ENCODE measurements around the gene RBBP6.

DNA sequence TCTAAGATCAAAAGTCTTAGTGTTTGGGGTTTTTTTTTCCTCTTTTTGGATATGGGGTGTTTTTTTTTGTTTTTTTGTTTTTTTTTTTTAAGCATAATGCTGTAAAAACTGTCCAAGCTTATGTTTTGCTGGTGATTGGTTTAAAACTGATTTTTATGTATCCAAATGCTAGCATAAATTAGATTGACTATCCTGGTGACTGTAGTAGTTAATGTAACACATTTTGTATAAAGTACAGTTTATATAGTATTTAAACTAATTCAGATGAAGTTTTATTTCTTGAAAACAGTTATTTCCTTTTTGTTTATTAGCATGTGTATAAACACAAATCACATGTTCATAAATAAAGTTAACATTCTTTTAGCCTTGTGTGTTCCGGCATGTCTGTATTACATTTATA is 10.9 kb downstream of the RBBP6 start:
- no peak for TF ChIP-seq EZH2 (IDR thresholded peaks at IDR 0.05; ENCODE audit: borderline replicate concordance, low read depth, low read length, severe bottlenecking)
- no peak for TF ChIP-seq POLR2A (IDR thresholded peaks at IDR 0.05; ENCODE audit: low read depth, low read length)
- TF ChIP-seq, protein P1, sequence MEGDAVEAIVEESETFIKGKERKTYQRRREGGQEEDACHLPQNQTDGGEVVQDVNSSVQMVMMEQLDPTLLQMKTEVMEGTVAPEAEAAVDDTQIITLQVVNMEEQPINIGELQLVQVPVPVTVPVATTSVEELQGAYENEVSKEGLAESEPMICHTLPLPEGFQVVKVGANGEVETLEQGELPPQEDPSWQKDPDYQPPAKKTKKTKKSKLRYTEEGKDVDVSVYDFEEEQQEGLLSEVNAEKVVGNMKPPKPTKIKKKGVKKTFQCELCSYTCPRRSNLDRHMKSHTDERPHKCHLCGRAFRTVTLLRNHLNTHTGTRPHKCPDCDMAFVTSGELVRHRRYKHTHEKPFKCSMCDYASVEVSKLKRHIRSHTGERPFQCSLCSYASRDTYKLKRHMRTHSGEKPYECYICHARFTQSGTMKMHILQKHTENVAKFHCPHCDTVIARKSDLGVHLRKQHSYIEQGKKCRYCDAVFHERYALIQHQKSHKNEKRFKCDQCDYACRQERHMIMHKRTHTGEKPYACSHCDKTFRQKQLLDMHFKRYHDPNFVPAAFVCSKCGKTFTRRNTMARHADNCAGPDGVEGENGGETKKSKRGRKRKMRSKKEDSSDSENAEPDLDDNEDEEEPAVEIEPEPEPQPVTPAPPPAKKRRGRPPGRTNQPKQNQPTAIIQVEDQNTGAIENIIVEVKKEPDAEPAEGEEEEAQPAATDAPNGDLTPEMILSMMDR (IDR thresholded peaks at IDR 0.05; ENCODE audit: extremely low read depth in 1 of 2, insufficient read depth in 1 of 2, low read depth in 1 of 2, low read length in 2 of 2) = no peak
- TF ChIP-seq MYC (IDR thresholded peaks at IDR 0.05; ENCODE audit: low read depth, low read length) = no peak

All from endothelial cell of umbilical vein (primary cell).